GM23338 (cell line): ENCODE data around the gene TAF4. TPM values are rescaled to one million over a fixed set of nuclear protein-coding genes. Genes with fewer than 3 reads are reported as not detected.

Experiments used
- CREB1 ChIP-seq: fragments of 250-450 bp; sonication (Bioruptor Pico); IDR thresholded peaks from 2 replicates; pipeline ENCODE4 v1.5.0; 2020; ENCODE audit warnings: low read depth, mild to moderate bottlenecking, moderate library complexity
- EZH2 ChIP-seq: fragments of 200-600 bp; sonication (generic); IDR thresholded peaks from one replicate; pipeline ENCODE4 v1.8.0; 2017; ENCODE audit warnings: antibody characterized with exemption, mild to moderate bottlenecking, low read depth; ENCODE audit not compliant: unreplicated experiment
- EZH2phosphoT487 ChIP-seq: fragments of 200-600 bp; sonication (generic); IDR thresholded peaks from one replicate; pipeline ENCODE4 v1.8.1; 2018; ENCODE audit warnings: antibody characterized with exemption; ENCODE audit not compliant: unreplicated experiment
- JUNB ChIP-seq: IDR thresholded peaks from one replicate; pipeline ENCODE4 v1.6.1; 2016; ENCODE audit warnings: antibody characterized with exemption; ENCODE audit not compliant: unreplicated experiment
- NANOG ChIP-seq: IDR thresholded peaks from 2 replicates; pipeline ENCODE4 v1.6.1; 2016; ENCODE audit warnings: antibody characterized with exemption, borderline replicate concordance
- STAT1 ChIP-seq: IDR thresholded peaks from one replicate; pipeline ENCODE4 v1.6.1; 2016; ENCODE audit warnings: antibody characterized with exemption; ENCODE audit not compliant: unreplicated experiment
- ZNF331 ChIP-seq: fragments of 250-450 bp; sonication (Bioruptor Pico); IDR thresholded peaks from 2 replicates; pipeline ENCODE4 v1.5.0; 2020; ENCODE audit warnings: low read depth, mild to moderate bottlenecking, moderate library complexity
- ZNF462 ChIP-seq: fragments of 250-450 bp; sonication (Bioruptor Pico); IDR thresholded peaks from 2 replicates; pipeline ENCODE4 v1.5.0; 2020; ENCODE audit warnings: mild to moderate bottlenecking, moderate library complexity
- polyA plus RNA-seq: library from polyadenylated mRNA; unstranded; fragments of >200 nt; fragmentation: Nextera tagmentation; extraction: Ambion mirVana; gene quantifications from 2 replicates; pipeline ENCODE4 v1.2.1, GENCODE V29; 2016
- total RNA-seq: library from RNA; depleted of rRNA; stranded (reverse); fragments of >200 nt; shearing (Covaris generic); gene quantifications from 2 replicates; pipeline ENCODE4 v1.2.3, GENCODE V29; 2014
- TF ChIP-seq, protein P1 (sequence below): IDR thresholded peaks from 2 replicates; pipeline ENCODE4 v1.6.1; 2016; ENCODE audit warnings: antibody characterized with exemption

The TAF4 gene
- total and polyA plus RNA-seq, 2 experiments from 2014 or later: 7.2 to 60.0 TPM

DNA sequence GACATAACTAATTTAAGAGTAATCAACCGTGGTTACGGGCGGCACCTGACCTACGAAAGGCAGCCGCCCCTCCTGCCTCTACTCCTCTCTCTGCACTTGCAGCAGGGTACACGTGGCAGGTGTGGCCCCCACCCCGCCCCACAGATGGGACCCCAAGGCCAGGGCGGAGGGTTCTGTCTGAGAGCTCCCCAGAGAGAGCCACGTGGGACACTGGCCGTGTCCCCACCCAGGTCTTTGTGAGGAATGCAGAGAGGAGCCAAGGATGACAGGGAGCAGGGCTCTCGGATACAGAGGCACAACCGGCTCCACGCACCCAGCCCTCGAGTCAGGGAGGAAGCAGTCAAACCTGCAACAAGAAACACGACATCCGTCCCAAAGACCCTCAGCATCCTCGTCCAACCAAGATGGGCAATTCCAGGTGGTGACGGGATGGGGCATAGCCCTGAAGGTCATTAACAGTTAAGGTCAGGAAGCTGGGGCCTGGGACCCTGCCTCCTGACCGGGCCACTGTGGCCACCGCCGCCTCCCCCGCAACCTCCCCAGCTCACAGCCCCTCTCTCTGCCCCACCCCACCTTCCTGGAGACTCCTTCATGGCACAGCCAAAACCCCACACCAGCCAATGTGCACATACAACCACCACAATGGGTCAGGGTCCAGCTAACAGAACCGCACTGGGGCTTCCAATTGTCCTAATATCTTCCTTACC is 47.1 kb downstream of the TAF4 start (continued):
- TF ChIP-seq ZNF462 (CRISPR knock-in tag) (no peak), STAT1 (no peak), CREB1 (CRISPR knock-in tag) (no peak), ZNF331 (CRISPR knock-in tag) (no peak), EZH2phosphoT487 (no peak), JUNB (no peak), NANOG (no peak), EZH2 (no peak)
- TF ChIP-seq, protein P1, sequence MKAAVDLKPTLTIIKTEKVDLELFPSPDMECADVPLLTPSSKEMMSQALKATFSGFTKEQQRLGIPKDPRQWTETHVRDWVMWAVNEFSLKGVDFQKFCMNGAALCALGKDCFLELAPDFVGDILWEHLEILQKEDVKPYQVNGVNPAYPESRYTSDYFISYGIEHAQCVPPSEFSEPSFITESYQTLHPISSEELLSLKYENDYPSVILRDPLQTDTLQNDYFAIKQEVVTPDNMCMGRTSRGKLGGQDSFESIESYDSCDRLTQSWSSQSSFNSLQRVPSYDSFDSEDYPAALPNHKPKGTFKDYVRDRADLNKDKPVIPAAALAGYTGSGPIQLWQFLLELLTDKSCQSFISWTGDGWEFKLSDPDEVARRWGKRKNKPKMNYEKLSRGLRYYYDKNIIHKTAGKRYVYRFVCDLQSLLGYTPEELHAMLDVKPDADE: no peak
